Vagina (tissue), 2 donors: Measurements from ENCODE around the gene POC1B.

Source experiments
- POLR2A ChIP-seq, 2 donors: fragments of 450-650 bp; IDR thresholded peaks; one replicate each; pipeline ENCODE4 v1.6.1; 2017; ENCODE audit warnings: antibody characterized with exemption in 2 of 2, mild to moderate bottlenecking in 2 of 2, moderate library complexity in 2 of 2
- POLR2AphosphoS5 ChIP-seq, 2 donors: sonication (generic); formaldehyde crosslinking; IDR thresholded peaks; one replicate each; pipeline ENCODE4 v1.9.0; 2017; ENCODE audit warnings: antibody characterized with exemption in 2 of 2, mild to moderate bottlenecking in 2 of 2, low read depth in 1 of 2; ENCODE audit not compliant: insufficient read depth in 1 of 2
- TF ChIP-seq, protein P1 (sequence below), 3 experiments: fragments of 450-650 bp in 2 of 3; fragments of 200-600 bp in 1 of 3; sonication (generic) in 1 of 3; IDR thresholded peaks; one replicate each; pipeline ENCODE4 v1.5.1; 2017 to 2019; ENCODE audit warnings: antibody characterized with exemption in 3 of 3, mild to moderate bottlenecking in 2 of 3, moderate library complexity in 2 of 3

DNA sequence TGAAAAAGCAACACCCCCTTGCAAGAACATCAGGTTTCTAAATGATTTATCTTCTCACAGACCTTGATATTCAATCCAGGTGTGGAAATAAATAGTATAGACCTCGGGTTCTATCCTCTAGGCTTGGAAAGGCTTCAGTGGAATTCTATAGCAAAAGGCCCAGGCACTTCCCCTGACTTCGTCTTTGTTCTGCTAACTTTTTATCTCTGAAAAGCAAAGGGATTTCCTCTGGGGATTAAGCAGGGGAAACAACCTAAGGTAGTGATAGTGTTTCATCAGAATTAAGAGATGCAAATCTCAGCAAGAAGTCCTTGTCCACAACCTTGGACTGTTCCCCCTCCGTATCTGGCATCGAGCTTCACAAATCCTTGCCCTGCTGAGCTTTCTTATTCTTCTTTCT, 114.0 kb downstream of the POC1B start:
- TF ChIP-seq, protein P1, sequence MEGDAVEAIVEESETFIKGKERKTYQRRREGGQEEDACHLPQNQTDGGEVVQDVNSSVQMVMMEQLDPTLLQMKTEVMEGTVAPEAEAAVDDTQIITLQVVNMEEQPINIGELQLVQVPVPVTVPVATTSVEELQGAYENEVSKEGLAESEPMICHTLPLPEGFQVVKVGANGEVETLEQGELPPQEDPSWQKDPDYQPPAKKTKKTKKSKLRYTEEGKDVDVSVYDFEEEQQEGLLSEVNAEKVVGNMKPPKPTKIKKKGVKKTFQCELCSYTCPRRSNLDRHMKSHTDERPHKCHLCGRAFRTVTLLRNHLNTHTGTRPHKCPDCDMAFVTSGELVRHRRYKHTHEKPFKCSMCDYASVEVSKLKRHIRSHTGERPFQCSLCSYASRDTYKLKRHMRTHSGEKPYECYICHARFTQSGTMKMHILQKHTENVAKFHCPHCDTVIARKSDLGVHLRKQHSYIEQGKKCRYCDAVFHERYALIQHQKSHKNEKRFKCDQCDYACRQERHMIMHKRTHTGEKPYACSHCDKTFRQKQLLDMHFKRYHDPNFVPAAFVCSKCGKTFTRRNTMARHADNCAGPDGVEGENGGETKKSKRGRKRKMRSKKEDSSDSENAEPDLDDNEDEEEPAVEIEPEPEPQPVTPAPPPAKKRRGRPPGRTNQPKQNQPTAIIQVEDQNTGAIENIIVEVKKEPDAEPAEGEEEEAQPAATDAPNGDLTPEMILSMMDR (IDR thresholded peaks at IDR 0.05) = no peak
- TF ChIP-seq POLR2AphosphoS5 (IDR thresholded peaks at IDR 0.05; ENCODE audit: insufficient read depth in 1 of 2, low read depth in 1 of 2) (no peak), POLR2A (IDR thresholded peaks at IDR 0.05) (no peak)
